CD4-positive, alpha-beta T cell treated with Interleukin-17A for 4 hours (primary cell): ENCODE measurements around the gene FAM168A.
"Not testable (repeated sequence)": the region's sequence is repeated elsewhere in the genome, so short reads cannot be mapped to it uniquely, and the experiment has no call there.

Experiments
- DNase-seq: peaks from one replicate; pipeline ENCODE4 v3.0.0-alpha.2; 2020; ENCODE audit warnings: mixed read lengths

The FAM168A gene

DNA sequence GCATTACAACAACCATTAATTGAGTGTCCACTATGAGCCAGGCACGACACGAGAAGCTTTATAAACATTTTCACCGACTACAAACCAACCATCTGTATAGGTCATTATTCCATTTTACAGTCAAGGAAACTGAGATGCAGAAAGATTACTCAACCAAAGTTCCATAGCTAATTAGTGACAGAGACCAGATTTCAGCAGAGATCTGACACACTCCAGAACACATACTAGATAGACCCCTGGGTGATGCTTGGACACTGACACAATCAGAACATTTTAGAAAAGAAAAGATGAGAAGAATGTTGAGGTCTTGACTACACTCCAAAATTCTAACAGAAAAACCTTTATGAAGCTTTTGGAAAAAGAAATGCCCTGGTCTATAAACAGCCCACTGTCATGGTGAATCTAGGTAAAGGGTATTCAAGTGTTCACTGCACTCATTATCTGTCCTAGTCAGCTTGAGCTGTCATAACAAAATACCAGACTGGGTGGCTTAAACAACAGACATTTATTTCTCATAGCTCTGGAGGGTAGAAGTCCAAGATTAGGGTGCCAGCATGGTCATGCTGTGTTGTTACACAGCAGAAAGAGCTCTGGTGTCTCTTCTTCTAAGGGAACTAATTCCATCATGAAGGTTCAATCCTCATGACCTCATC lies 132.8 kb downstream of the FAM168A start:
- DNase-seq, result no peak

GRCh38 chr11:73464347-73464746 lies 133.6 kb downstream of the FAM168A start:
- no peak for DNase-seq

- no peak for DNase-seq
These were observed 134.6 kb downstream of the FAM168A start for GRCh38 chr11:73463359-73463758.

- no peak for DNase-seq
These were observed 135.9 kb downstream of the FAM168A start for GRCh38 chr11:73461964-73462363.

DNA sequence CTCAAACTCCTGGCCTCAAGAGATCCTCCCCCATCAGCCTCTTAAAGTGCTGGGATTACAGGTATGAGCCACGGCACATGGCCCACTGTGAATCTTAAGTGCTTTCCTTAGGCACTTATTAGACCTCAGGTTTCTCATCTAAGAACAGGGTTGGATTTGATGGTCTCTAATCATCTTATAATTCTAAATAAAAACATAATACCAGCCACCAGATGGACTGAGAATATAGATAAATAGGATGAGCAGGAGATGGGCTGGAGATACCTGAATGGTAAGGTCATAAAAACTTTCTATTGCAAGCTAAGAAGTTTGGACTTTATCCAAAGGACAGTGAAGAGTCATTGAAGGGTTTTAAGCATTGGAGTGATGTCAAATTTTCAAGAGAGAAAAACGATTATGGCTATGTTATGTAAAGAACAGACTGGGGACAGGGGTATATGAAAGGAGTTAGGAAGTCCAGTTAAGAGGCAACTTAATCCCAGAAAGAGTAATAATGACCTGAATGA lies 136.5 kb downstream of the FAM168A start:
- DNase-seq, result no peak

DNA sequence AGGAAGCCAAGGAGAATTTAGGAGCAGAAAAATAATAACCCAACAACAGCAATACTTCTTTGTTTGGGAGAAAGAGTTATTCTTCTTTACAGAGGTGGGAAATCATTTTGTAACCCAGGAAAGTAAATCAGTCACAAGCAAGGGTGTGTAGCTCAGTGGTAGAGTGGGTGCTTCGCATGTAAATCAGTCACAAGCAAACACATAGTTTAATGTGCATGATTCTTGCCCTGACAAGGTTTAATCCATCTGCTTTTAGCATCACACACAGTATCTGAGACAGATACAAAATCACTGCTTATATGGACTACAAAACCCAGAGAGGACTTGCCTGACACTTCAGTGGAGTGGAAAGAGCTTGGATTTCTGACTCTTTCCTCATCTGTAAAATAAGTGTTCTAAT lies 139.7 kb downstream of the FAM168A start:
- no peak for DNase-seq

DNA sequence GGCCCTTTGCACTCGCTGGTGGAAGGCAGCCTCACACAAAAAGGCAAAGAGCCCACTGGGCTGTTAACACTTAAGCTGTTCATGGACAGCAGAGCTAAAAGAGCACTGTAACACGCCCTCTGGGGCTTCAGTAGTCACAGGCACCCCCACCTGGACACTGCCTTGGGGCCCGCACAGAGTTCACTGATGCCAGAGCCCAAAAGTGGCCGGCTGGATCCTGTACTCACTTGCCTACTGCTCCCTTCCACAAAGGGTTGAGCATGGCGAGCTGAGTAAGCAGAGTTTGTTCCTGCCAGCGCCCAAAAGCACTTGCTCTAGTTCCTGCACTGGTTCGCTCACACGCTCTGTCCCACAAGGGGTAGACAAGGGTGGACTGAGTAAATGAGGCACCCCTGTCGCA lies 142.9 kb downstream of the FAM168A start:
- no peak for DNase-seq

- no peak for DNase-seq
These were observed 144.3 kb downstream of the FAM168A start for GRCh38 chr11:73453562-73453961.

- no peak for DNase-seq
These were observed 145.2 kb downstream of the FAM168A start for GRCh38 chr11:73452726-73453125.

DNA sequence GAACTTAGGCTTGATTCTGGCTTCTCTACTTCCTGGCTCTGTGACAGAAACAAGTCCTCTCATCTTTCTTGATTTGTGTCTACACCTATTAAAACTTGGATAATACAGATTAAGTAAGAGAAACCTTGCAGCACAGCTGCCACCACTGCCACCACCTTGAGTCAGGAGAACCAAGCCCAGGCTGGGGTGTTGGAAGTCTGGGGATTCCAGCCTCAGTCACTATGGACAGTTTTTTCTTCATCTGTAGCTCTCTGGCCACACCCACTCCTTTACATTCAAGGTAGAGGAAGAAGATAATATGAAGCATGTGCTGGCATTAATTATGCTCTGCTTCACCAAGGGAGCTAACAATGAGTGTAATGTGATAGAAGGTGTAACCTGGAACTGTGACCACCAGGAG lies 146.0 kb downstream of the FAM168A start:
- no peak for DNase-seq

DNA sequence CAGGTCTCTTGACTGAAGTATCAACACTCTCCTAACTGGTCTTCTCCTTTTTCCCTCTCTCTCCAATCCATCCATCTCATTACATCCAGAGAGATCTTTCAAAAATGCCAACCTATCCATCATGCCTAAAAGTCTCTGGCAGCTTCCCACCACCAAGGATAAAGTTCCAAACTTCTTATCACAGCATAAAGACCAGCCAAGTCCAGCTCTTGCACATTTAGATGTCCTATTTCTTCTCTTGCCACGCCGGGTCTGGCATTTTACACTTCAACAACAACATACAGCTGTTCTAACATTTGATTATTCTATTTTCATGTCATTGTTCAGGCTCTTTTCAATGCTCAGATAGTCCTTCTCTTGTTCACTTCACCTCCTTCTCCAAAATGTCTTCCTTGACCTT lies 151.1 kb downstream of the FAM168A start:
- no peak for DNase-seq

- no peak for DNase-seq
These were observed 151.9 kb downstream of the FAM168A start for GRCh38 chr11:73445980-73446379.

DNA sequence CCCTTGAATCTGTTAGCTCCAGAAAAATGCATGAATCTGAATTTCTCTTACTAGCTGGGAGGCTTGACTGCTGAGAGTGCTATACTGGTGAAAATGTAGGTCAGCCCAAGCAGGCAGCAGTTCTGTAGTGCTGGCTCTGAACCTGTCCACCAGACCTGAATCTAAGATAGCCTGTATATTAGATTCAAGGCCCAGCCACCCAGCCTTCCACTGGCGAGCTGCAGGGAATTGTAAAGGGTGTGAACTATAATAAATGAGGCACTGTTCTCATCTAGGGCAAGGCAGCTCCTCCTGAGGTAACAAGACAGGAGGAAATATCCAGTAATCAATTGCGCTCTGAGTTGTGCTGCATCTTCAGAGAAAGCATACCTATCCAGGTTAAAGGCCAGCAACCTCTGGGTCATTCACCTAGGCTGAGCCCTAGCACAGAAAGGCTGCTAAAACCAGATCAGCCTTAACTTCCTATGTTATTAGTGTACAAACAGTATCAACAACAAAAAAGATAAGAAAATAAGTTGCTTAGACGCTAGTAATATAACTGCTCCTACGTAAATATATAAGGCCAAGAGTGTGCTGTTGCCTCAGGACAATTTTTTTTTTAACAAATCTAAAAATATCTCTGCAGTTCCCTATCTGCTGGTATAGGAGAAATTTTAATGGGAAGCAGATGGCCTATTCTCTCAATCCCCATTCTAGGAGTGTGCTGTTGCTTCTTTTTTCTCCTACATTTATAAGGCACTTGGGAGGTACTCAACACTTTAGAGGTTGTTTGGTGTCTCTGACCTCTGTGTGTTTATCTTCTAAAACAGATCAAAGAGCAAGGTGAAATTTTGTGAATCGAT lies 158.7 kb downstream of the FAM168A start:
- no peak for DNase-seq

DNA sequence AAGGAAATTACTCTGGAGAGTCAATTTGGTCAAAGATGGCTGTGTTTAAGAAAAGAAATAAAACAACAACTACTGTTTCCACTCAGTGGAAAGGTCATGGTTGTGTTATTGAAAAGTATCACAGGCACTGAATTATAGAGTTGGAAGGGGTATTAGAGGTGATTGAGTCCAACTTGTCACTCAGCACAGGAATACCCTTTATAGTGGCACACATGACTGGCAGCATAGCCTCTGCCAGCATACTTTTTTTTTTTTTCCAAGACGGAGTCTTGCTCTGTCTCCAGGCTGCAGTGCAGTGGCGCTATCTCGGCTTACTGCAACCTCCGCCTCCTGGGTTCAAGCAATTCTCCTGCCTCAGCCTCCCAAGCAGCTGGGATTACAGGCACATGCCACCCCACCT lies 161.1 kb downstream of the FAM168A start:
- DNase-seq, result not testable (repeated sequence)

GRCh38 chr11:73431396-73431795 lies 166.5 kb downstream of the FAM168A start:
- DNase-seq, result no peak

GRCh38 chr11:73430326-73430725 lies 167.6 kb downstream of the FAM168A start:
- DNase-seq, result no peak

DNA sequence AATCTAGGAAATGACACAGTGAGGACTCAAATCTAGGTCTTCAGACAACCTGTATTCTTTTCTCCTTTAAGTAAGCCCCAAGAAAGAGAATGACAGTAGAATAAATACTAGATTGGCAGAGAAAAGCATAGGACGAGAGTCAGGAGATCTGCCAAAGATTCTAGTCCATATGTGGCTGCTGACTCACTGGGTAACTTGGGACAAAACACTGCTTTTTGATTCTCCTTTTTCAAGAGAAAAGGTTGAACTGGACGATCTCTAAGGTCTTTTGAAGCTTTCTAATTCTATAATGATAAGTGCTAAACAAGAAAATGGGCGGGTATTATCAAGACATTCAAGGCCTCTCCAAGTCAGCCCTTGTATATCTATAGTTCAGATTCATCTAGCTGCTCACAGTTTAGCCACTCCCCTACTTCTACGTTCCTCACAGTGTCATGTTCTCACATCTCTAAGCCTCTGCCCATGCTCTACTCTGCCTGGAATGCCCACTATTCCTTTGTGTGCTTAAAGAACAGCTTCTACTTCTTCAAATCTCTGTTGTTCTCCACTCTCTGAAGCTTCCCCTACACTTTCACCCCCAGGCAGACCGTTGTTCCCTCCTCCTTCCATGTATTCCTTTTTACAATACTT lies 168.7 kb downstream of the FAM168A start:
- no peak for DNase-seq

- DNase-seq, result no peak
These were observed 169.2 kb downstream of the FAM168A start for GRCh38 chr11:73428699-73429098.

DNA sequence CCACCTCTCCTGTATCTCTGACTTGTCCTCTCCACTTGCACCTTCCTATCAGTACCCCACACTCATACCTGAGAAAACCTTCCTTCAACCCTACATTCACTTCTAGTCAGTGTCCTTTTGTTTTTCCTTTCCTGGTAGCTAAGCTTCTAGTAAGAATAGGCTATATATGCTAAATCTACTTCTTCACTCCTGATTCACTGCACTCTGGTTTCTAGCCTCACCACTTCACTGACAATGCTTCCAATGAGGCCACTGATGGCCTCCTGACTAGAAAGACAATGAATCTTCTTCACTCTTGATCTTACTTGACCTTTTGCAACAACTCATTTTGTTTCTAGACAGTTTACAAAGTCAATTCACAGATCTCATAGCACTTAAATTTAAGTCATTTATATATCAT lies 169.7 kb downstream of the FAM168A start:
- DNase-seq, result no peak

GRCh38 chr11:73426219-73426850 lies 171.6 kb downstream of the FAM168A start:
- DNase-seq, result no peak

GRCh38 chr11:73425108-73425507 lies 172.8 kb downstream of the FAM168A start:
- no peak for DNase-seq

- DNase-seq, result no peak
These were observed 174.4 kb downstream of the FAM168A start for GRCh38 chr11:73423506-73423905.

DNA sequence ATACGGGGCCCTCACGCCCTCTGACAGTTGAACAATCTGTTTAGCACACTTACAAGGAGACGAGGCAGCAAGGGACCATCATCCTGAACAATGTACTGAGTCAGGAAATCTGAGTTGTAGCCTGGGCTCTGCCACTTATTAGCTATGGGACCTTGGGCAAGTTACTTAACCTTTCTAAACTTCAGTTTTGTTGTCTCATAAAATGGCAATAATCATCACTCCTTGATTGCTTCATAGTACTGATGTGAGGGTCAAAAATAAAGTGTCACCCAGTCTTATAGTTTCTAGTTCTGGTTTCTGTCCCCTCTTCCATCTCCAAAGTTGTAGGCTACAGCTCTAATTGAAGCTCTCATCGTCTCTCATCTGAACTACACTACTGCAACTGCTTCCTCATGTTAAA lies 175.0 kb downstream of the FAM168A start:
- no peak for DNase-seq
